ENCODE measurements around the gene FITM1.

Gene FITM1

GRCh38 chr14:24151404-24152080 lies 21.1 kb downstream of the FITM1 start:
- no peak overlapping the region for H3K4me3 ChIP-seq (ENCODE audit: insufficient read depth in 1 of 2, low read depth in 1 of 2, low read length in 2 of 2)
- no peak for DNase-seq
- H3K79me1 ChIP-seq (replicated peaks; ENCODE audit: low read length, poor library complexity, severe bottlenecking): peaks cover 34% of the 10 kb centered on the region
- no peak overlapping the region for H4K91ac ChIP-seq (ENCODE audit: low read length)
- H2BK12ac ChIP-seq (ENCODE audit: low read length in 2 of 2): no peak overlapping the region
- peaks cover 44 to 64% of the 10 kb centered on the region in 2 experiments for H3K36me3 ChIP-seq (ENCODE audit: control insufficient read depth in 1 of 2, insufficient read depth in 2 of 2, low read depth in 1 of 2, low read length in 2 of 2)
- H3K4me2 ChIP-seq (ENCODE audit: low read length, poor library complexity, severe bottlenecking): no peak overlapping the region
- H4K8ac ChIP-seq (ENCODE audit: low read length): no peak overlapping the region
- H2BK5ac ChIP-seq (ENCODE audit: low read depth, low read length, poor library complexity, severe bottlenecking): no peak overlapping the region
- no peak overlapping the region for H3K27ac ChIP-seq (ENCODE audit: low read length, poor library complexity, severe bottlenecking)
- peaks cover 11% of the 10 kb centered on the region for H3K4me1 ChIP-seq (ENCODE audit: control insufficient read depth, insufficient read depth, low read depth, low read length)
- no peak overlapping the region for H3K14ac ChIP-seq (ENCODE audit: low read length in 2 of 2)
- no peak overlapping the region for H3K18ac ChIP-seq (ENCODE audit: low read depth in 1 of 2, low read length in 2 of 2)
- WGBS: 98% methylated on average over 16 of the region's 16 CpGs
- H2BK15ac ChIP-seq (ENCODE audit: low read depth, poor library complexity, severe bottlenecking): no peak overlapping the region
- no peak overlapping the region for H2AK5ac ChIP-seq (ENCODE audit: low read length, severe bottlenecking)
- no peaks in the 10 kb centered on the region for H3K27me3 ChIP-seq (ENCODE audit: control insufficient read depth in 1 of 2, insufficient read depth in 1 of 2, low read length in 2 of 2)
- H3K4ac ChIP-seq (ENCODE audit: low read depth in 1 of 2, low read length in 2 of 2): no peak overlapping the region
- no peak overlapping the region for H3K23ac ChIP-seq (ENCODE audit: low read length in 2 of 2)
- H2AFZ ChIP-seq (ENCODE audit: low read depth, low read length): no peak overlapping the region
- no peaks in the 10 kb centered on the region for H3K9me3 ChIP-seq (ENCODE audit: control insufficient read depth, low read length)
- no peak overlapping the region for H3K9ac ChIP-seq (ENCODE audit: low read length)
- no peak overlapping the region for H2BK120ac ChIP-seq (ENCODE audit: low read depth, low read length)

DNA sequence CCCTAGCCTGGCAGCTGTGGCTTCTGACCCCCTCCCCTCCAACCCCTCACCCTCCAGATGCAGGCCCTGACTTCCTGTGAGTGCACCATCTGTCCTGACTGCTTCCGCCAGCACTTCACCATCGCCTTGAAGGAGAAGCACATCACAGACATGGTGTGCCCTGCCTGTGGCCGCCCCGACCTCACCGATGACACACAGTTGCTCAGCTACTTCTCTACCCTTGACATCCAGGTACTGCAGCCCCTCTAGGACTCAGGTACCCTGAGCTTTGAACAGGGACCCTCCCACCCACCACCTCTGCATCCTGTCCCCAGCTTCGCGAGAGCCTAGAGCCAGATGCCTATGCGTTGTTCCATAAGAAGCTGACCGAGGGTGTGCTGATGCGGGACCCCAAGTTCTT lies 24.6 kb downstream of the FITM1 start:
- H3K14ac ChIP-seq (ENCODE audit: low read length in 2 of 2): no peak overlapping the region
- H2AK5ac ChIP-seq (ENCODE audit: low read length, severe bottlenecking): no peak overlapping the region
- no peak overlapping the region for H2BK12ac ChIP-seq (ENCODE audit: low read length in 2 of 2)
- no peak overlapping the region for H2BK120ac ChIP-seq (ENCODE audit: low read depth, low read length)
- H3K9me3 ChIP-seq (ENCODE audit: control insufficient read depth, low read length): no peaks in the 10 kb centered on the region
- H3K4me1 ChIP-seq (ENCODE audit: control insufficient read depth, insufficient read depth, low read depth, low read length): peaks cover 2% of the 10 kb centered on the region
- DNase-seq: no peak
- no peak overlapping the region for H2BK15ac ChIP-seq (ENCODE audit: low read depth, poor library complexity, severe bottlenecking)
- H3K27me3 ChIP-seq (ENCODE audit: control insufficient read depth in 1 of 2, insufficient read depth in 1 of 2, low read length in 2 of 2): no peaks in the 10 kb centered on the region
- H3K36me3 ChIP-seq (ENCODE audit: control insufficient read depth in 1 of 2, insufficient read depth in 2 of 2, low read depth in 1 of 2, low read length in 2 of 2): peaks cover 59 to 80% of the 10 kb centered on the region in 2 experiments
- no peak overlapping the region for H2BK5ac ChIP-seq (ENCODE audit: low read depth, low read length, poor library complexity, severe bottlenecking)
- H3K27ac ChIP-seq (ENCODE audit: low read length, poor library complexity, severe bottlenecking): no peak overlapping the region
- no peak overlapping the region for H4K8ac ChIP-seq (ENCODE audit: low read length)
- H3K23ac ChIP-seq (ENCODE audit: low read length in 2 of 2): no peak overlapping the region
- 98% methylated on average over 10 of the region's 10 CpGs for WGBS
- peaks cover 27% of the 10 kb centered on the region for H3K79me1 ChIP-seq (replicated peaks; ENCODE audit: low read length, poor library complexity, severe bottlenecking)
- no peak overlapping the region for H4K91ac ChIP-seq (ENCODE audit: low read length)
- no peak overlapping the region for H3K9ac ChIP-seq (ENCODE audit: low read length)
- no peak overlapping the region for H3K4me3 ChIP-seq (ENCODE audit: insufficient read depth in 1 of 2, low read depth in 1 of 2, low read length in 2 of 2)
- no peak overlapping the region for H3K18ac ChIP-seq (ENCODE audit: low read depth in 1 of 2, low read length in 2 of 2)
- no peak overlapping the region for H3K4ac ChIP-seq (ENCODE audit: low read depth in 1 of 2, low read length in 2 of 2)
- no peak overlapping the region for H2AFZ ChIP-seq (ENCODE audit: low read depth, low read length)
- no peak overlapping the region for H3K4me2 ChIP-seq (ENCODE audit: low read length, poor library complexity, severe bottlenecking)

DNA sequence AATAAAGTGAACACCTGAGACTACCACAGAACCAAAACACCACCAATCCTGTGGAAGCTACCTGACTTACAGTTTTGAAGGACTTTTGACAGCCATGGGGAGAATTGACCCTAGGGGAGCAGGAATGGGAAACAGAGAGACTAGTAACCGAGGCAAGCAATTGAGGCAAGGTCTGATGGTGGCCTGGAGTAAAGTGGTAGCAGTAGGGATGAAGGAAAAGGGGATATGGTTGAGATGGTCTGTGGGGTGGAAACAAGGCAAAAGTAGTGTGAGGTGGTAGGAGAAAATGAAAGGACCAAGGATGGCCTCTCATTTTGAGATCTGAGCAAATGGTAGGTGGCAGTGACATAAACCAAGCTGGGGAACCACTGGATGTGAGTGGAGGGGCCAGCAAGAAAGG lies 26.4 kb downstream of the FITM1 start:
- no peak for DNase-seq
- Histone ChIP-seq H3K4me3 (ENCODE audit: insufficient read depth in 1 of 2, low read depth in 1 of 2, low read length in 2 of 2) (no peak overlapping the region), H2BK5ac (ENCODE audit: low read depth, low read length, poor library complexity, severe bottlenecking) (no peak overlapping the region), H3K4ac (ENCODE audit: low read depth in 1 of 2, low read length in 2 of 2) (no peak overlapping the region), H3K4me2 (ENCODE audit: low read length, poor library complexity, severe bottlenecking) (no peak overlapping the region), H2BK120ac (ENCODE audit: low read depth, low read length) (no peak overlapping the region), H3K14ac (ENCODE audit: low read length in 2 of 2) (no peak overlapping the region), H3K27me3 (ENCODE audit: control insufficient read depth in 1 of 2, insufficient read depth in 1 of 2, low read length in 2 of 2) (no peaks in the 10 kb centered on the region), H4K91ac (ENCODE audit: low read length) (no peak overlapping the region), H2AFZ (ENCODE audit: low read depth, low read length) (no peak overlapping the region), H3K23ac (ENCODE audit: low read length in 2 of 2) (no peak overlapping the region), H2AK5ac (ENCODE audit: low read length, severe bottlenecking) (no peak overlapping the region), H3K27ac (ENCODE audit: low read length, poor library complexity, severe bottlenecking) (no peak overlapping the region), H4K8ac (ENCODE audit: low read length) (no peak overlapping the region), H3K4me1 (ENCODE audit: control insufficient read depth, insufficient read depth, low read depth, low read length) (peaks cover 8% of the 10 kb centered on the region), H3K9ac (ENCODE audit: low read length) (no peak overlapping the region), H3K79me1 (replicated peaks; ENCODE audit: low read length, poor library complexity, severe bottlenecking) (peaks cover 10% of the 10 kb centered on the region), H2BK15ac (ENCODE audit: low read depth, poor library complexity, severe bottlenecking) (no peak overlapping the region), H2BK12ac (ENCODE audit: low read length in 2 of 2) (no peak overlapping the region), H3K36me3 (ENCODE audit: control insufficient read depth in 1 of 2, insufficient read depth in 2 of 2, low read depth in 1 of 2, low read length in 2 of 2) (peaks cover 48 to 71% of the 10 kb centered on the region in 2 experiments), H3K18ac (ENCODE audit: low read depth in 1 of 2, low read length in 2 of 2) (no peak overlapping the region), H3K9me3 (ENCODE audit: control insufficient read depth, low read length) (no peaks in the 10 kb centered on the region)
- WGBS: 98% methylated on average over 1 of the region's 1 CpG

DNA sequence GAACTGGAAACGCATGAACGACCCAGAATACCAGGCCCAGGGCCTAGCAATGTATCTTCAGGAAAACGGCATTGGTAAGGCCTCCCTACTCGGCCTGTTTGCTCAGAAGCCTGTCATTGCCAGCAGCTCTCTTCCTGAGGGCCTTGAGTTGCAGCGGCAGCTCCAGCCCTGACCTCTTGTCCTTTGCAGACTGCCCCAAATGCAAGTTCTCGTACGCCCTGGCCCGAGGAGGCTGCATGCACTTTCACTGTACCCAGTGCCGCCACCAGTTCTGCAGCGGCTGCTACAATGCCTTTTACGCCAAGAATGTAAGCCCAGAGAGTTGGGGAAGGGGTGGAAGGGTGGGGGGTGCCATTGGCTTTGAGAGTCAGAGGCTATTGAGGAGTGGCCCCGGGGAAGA lies 26.9 kb downstream of the FITM1 start:
- peaks cover 47 to 66% of the 10 kb centered on the region in 2 experiments for H3K36me3 ChIP-seq (ENCODE audit: control insufficient read depth in 1 of 2, insufficient read depth in 2 of 2, low read depth in 1 of 2, low read length in 2 of 2)
- H3K27me3 ChIP-seq (ENCODE audit: control insufficient read depth in 1 of 2, insufficient read depth in 1 of 2, low read length in 2 of 2): no peaks in the 10 kb centered on the region
- H2BK15ac ChIP-seq (ENCODE audit: low read depth, poor library complexity, severe bottlenecking): no peak overlapping the region

More for the DNA sequence above, 26.9 kb downstream of the FITM1 start:
- 92% methylated on average over 10 of the region's 12 CpGs for WGBS
- H3K4me2 ChIP-seq (ENCODE audit: low read length, poor library complexity, severe bottlenecking): no peak overlapping the region
- peaks cover 9% of the 10 kb centered on the region for H3K79me1 ChIP-seq (replicated peaks; ENCODE audit: low read length, poor library complexity, severe bottlenecking)
- H2BK12ac ChIP-seq (ENCODE audit: low read length in 2 of 2): no peak overlapping the region
- no peak overlapping the region for H4K91ac ChIP-seq (ENCODE audit: low read length)
- no peak overlapping the region for H4K8ac ChIP-seq (ENCODE audit: low read length)
- no peaks in the 10 kb centered on the region for H3K9me3 ChIP-seq (ENCODE audit: control insufficient read depth, low read length)
- no peak overlapping the region for H2BK120ac ChIP-seq (ENCODE audit: low read depth, low read length)
- H3K4me1 ChIP-seq (ENCODE audit: control insufficient read depth, insufficient read depth, low read depth, low read length): peaks cover 13% of the 10 kb centered on the region
- H3K23ac ChIP-seq (ENCODE audit: low read length in 2 of 2): no peak overlapping the region
- H2BK5ac ChIP-seq (ENCODE audit: low read depth, low read length, poor library complexity, severe bottlenecking): no peak overlapping the region
- DNase-seq: no peak
- no peak overlapping the region for H2AFZ ChIP-seq (ENCODE audit: low read depth, low read length)
- H3K27ac ChIP-seq (ENCODE audit: low read length, poor library complexity, severe bottlenecking): no peak overlapping the region
- H3K4ac ChIP-seq (ENCODE audit: low read depth in 1 of 2, low read length in 2 of 2): no peak overlapping the region
- H3K18ac ChIP-seq (ENCODE audit: low read depth in 1 of 2, low read length in 2 of 2): no peak overlapping the region
- no peak overlapping the region for H3K14ac ChIP-seq (ENCODE audit: low read length in 2 of 2)
- H2AK5ac ChIP-seq (ENCODE audit: low read length, severe bottlenecking): no peak overlapping the region
- no peak overlapping the region for H3K4me3 ChIP-seq (ENCODE audit: insufficient read depth in 1 of 2, low read depth in 1 of 2, low read length in 2 of 2)
- H3K9ac ChIP-seq (ENCODE audit: low read length): no peak overlapping the region
